Astrocyte of the cerebellum (primary cell): ENCODE data around the gene KLHL3.
A peak's percentile ranks its signal among the peaks of the same experiment; 100 is the strongest.

Source experiments
- DNase-seq: peaks from one replicate; pipeline ENCODE4 v3.0.0-alpha.2; 2011; ENCODE audit warnings: low read depth
- H3K4me3 ChIP-seq: 2 replicates; pipeline ENCODE4 v1.5.1; 2011; ENCODE audit warnings: mild to moderate bottlenecking, low read depth, low read length, moderate library complexity
- CTCF ChIP-seq: IDR thresholded peaks from 2 replicates; pipeline ENCODE4 v1.5.1; 2012; ENCODE audit warnings: low read length, low read depth, moderate library complexity, mild to moderate bottlenecking; ENCODE audit errors: missing control alignments
- in situ Hi-C: cut with HindIII; loops from 2 replicates; pipeline ENCODE4 v1.10.0; 2017; ENCODE audit warnings: low sequenced_read_pairs

The KLHL3 gene

GRCh38 chr5:137754188-137754960 lies 18.5 kb upstream of the KLHL3 start, which contains the start of gene HNRNPA0:
TSS of gene HNRNPA0 (minus strand) at chr5:137754363. CDS start at chr5:137754066, 297 bp downstream.
- in situ Hi-C loops, result no loop called here
- peak; percentile 93 for DNase-seq
- H3K4me3 ChIP-seq, result peak within 1 kb of the TSS; percentile 94
- no peak for TF ChIP-seq CTCF

DNA sequence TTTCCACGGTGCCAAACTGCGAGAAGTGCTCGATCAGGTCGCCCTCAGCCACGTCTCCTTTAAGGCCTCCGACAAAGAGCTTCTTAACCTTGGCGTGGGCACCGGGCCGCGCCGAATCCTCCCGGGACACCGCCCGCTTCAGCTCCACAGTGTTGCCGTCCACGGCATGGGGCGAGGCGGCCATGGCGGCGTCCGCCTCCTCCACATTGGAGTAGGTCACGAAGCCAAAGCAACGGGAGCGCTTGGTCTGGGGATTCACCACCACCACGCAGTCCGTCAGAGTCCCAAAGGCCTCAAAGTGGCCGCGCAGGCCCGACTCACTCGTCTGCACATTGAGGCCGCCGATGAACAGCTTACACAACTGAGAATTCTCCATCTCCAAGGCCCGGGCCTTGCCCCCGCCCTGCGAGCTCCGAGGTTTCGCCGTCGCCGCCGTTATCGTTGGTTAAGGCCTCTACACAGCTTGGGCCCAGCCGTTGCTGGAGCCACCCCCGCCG lies 17.9 kb upstream of the KLHL3 start:
- peak overlapping the region; percentile 94 for H3K4me3 ChIP-seq
- in situ Hi-C loops, result no loop called here
- TF ChIP-seq CTCF, result no peak
- no peak for DNase-seq

DNA sequence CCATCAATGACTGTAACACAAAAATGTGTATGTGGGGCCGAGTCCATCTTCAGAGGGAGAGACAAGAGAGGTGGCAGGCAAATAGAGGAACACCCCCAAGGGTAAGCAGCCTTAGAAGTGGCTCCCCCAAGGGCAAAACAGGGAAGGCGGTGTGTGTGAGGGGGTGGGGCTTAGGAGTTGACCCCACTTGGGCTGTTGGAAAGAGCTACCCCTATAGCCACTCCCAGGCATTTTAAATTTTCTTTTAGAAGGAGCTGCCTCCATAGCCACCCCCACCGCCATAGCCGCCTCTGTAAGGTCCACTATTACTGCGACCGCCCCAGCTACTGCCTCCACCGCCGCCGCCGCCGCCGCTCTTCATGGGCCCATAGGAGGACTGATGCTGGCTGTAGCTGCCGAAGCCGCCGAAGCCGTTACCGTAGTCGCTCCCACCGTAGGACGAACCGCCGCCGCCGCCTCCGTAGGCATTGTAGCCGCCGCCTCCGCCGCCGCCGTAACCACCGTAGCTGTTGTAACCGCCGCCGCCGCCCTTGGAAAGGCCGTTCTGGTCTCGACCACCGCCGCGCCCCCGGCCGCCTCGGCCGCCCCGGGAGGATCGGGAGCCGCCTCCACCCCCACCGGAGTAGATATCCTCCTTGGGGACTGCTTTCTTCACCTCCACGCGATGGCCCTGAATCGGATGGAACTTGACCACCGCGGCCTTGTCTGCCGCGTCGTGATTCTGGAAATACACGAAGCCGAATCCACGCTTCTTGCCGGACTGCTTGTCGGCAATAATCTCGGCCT lies 17.2 kb upstream of the KLHL3 start:
- no peak for DNase-seq

GRCh38 chr5:137751869-137752491 lies 16.1 kb upstream of the KLHL3 start:
- peak; percentile 85 for TF ChIP-seq CTCF
- in situ Hi-C loops, result no loop called here

More for the DNA sequence above, 17.2 kb upstream of the KLHL3 start:
- TF ChIP-seq CTCF, result no peak
- in situ Hi-C loops, result no loop called here
- H3K4me3 ChIP-seq, result peak overlapping the region; percentile 94

DNA sequence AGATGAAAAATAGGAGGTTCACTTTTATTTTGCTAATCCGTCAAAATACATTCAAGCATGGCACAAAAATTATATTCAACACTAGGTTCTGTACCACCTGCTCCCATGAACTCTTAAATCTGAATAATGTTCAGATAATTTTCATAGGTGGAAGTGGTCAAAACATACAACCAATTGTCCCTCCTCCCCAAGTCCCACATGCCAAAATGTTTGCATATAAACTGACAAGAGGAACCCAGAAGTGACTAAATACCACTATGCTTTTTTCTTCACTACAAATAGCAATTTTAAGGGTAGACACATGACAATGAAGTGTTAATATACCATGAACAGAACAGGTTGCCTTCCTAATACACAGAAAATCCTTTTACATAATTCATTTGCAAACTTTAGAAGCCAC lies 14.5 kb upstream of the KLHL3 start:
- TF ChIP-seq CTCF, result no peak
- no peak for DNase-seq
- H3K4me3 ChIP-seq, result no peak overlapping the region
- in situ Hi-C loops, result no loop called here

More at GRCh38 chr5:137751869-137752491, 16.1 kb upstream of the KLHL3 start:
- DNase-seq, result peak; percentile 63
- H3K4me3 ChIP-seq, result peak overlapping the region; percentile 94

GRCh38 chr5:137747848-137748247 lies 12.0 kb upstream of the KLHL3 start:
- in situ Hi-C loops, result no loop called here
- no peak overlapping the region for H3K4me3 ChIP-seq
- no peak for DNase-seq
- no peak for TF ChIP-seq CTCF
